ENCODE data around the gene C16orf96.
A peak's percentile ranks its signal among the peaks of the same experiment; 100 is the strongest.

The C16orf96 gene

DNA sequence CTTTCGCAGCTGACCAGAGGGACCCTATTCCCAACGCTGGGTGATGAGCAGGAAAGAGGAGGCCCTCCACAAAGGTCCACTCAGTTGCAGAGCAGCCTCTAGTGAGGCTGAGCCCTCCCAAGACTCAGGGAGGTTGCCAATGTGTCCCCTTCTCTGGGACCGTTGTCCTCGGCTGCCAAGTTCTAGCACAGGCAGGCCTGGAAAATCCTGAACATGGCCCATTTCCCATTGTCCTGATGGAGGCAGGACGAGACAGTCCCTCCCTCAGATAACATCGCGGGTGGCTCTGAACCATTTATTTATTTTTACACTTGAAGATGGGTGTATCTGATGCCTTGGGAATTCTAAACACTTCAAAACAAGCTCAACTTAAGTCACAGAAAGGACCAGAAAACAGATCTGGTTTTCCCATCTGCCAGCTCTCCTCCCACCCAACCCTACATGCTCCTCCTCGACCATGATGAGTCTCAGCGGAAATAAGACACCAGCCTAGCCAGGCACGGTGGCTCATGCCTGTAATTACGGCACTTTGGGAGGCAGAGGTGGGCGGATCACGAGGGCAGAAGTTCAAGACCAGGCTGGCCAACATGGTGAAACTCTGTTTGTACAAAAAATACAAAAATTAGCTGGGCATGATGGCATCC is 30.4 kb upstream of the C16orf96 start:
- DNase-seq (ENCODE audit: low read depth) = no peak

DNA sequence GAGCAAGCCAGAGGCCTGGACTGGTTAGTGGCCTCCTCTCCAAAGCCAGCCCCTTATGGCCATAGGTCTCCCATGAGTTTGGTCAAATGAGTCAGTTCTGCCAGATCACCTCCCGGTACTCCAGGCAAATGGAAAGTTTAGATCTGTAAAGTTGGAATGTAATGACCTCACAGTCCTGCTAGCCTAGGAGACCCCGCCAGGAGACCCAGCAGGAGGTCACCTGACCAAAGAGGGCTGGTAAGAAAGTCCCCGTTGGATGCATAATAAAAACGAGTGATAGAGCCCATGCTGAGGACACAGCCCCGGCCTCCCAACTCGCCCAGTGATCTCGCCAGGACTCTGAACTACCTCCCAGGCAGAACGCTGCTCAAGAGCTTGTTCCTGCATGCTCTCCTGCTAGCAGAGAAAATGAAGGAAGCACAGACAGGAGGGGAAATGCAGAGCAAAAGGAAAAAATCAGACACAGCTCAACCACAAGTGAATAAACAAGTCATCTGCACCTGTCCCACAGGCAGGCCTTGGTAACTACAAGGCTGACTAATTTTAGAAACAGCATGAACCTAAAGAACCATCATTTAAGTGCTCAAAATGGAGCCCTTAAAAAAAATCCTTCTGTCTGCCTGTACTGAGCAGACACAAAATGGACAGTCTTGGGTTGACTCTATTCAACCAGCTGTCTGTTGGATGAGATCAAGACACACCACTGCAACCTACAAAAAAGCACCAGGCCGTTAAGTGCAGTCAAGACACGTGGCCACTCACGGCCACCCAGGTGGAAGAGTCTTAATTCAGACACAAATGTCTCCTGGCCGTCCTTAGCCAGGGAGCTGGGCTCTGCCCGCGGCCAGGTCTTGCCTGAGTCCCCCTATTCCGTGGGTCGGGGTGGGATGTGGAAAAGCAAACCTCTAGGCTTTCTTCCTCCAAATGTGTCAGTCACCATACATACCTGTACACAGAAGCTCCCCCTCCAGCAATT is 26.8 kb upstream of the C16orf96 start:
- DNase-seq (ENCODE audit: low read depth) = no peak

DNA sequence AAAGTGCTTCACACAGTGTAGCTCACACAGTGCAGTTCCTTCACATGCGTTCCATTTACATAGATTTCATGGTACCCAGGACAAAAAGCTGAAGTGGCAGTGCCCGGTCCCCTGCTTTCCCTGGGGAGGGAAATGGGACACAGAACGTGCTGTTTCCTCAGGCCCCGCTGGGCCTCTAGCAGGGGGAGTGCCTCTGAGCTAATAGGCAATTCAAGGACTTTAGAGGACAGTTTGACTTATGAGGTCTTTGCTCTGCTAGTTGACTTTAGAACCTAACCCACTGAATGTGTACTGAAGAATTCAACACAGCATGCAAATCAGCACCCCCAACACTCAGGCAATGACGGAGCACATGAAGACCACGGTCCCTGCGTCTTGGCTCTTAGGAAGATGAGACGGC is 24.3 kb upstream of the C16orf96 start:
- no peak for DNase-seq (ENCODE audit: low read depth)

DNA sequence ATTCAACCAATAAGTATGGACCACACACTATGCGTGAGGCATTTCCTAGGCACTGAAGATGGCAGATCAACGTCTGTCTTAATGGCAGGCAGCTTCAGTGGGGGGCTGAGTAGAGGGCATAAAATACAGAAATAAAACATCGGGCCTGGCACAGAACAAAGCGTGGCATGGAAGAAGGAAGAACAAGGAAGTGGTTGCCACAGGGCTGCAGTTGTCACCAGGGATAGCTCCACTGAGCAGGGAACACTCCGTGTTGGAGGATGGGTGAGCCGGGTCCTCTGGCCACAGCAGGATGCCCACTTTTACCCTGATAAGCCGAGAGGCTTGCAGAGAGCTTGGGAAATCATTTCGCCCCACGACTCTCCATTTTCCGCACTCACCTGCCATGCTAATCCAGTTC is 23.9 kb upstream of the C16orf96 start:
- DNase-seq (ENCODE audit: low read depth) = no peak

DNA sequence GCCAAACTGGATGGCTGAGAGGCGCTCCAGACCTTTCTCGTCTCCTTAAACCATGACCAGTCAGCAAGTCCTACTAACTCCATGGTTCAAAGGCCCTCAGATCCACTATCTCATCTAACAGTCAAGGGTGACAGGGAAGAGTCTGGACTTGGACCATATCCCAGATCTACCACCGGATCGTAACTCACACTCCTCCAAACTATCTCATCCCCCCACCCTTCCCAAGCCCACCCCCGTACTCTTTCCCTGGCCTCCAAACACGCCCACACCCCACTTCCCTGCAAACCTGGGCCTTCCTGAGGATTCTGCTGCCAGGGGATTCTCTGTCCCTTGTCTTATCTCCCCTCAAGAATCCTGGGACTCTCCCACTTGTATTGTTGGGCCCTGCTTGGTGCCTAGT is 22.6 kb upstream of the C16orf96 start:
- DNase-seq (ENCODE audit: low read depth) = no peak

DNA sequence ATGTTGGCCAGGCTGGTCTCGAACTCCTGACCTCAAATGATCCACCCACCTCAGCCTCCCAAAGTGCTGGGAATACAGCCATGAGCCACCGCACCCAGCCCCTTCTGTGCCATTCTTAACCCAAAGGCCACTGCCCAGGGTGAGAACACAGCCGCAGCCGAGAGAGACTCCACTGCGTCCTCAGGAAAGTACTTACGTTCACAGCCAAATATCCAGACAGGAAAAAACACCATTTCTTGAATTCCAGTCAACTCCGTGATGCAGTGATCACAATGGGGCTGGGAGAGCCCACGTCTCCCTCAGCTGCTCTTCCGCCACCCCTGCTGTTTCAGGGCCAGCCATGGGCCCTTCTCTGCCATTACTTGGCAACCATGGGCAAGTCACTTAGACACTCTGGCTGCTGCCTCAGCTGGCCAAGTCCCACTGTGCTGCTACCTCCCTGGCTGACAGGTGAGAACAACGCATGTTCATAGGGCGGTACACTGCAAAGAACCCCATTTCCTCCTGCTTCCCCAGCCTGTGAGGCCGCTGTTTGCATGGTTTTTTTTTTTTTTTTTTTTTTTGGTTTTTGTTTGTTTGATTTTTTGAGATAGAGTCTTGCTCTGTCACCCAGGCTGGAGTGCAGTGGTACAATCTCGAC is 21.9 kb upstream of the C16orf96 start:
- no peak for DNase-seq (ENCODE audit: low read depth)

DNA sequence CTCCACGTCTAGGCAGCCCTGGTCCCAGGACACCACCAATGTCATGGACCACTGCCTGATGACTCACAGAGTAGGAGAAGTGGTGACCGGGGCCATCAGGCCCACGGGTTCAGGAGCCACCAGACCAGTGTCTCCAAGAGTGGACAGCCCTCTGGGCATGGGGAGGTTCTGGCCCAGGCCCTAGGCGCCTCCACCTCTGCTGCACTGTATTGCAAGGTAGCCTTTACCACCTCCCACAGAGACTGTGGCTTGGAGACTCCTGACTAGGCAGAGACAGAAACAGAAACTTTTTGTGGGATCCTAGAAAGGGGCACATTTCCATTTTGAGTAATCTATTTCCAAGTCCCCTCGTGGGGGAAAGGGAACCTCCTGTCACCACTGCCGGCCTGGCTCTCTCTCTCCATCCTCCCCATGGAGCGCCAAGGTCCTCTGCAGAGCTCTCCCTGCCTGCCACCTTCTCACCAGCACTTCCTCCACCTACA is 20.5 kb upstream of the C16orf96 start:
- DNase-seq (ENCODE audit: low read depth) = no peak

DNA sequence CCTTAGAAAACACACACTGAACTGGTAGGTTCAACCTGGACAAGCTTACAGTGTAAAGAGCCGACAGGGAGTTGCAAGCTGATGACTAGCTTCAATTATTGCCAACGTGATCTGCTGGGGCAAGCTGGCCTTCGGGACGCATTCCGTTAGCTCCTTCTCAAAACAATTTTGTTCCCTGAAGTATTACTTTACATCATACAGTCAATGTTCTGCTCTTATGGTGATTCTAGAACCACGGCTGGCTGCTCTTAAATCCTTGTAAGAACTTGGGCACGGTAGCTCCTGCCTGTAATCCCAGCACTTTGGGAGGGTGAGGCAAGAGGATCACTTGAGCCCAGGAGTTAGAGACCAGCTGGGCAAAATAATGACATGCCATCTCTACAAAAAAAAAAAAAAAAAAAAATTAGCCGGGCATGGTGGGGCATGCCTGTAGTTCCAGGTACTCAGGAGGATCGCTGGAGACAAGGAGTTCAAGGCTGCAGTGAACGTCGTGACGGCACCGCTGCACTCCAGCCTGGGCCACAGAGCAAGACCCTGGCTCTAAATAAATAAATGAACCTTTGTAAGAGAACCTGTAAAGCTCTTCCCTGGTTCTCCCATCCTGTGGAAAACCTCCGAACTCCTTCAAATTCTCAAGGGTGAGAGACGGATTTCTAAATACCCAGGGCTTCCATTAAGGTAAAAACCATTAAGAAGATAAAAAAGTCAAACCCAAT is 19.6 kb upstream of the C16orf96 start:
- DNase-seq (ENCODE audit: low read depth) = no peak

DNA sequence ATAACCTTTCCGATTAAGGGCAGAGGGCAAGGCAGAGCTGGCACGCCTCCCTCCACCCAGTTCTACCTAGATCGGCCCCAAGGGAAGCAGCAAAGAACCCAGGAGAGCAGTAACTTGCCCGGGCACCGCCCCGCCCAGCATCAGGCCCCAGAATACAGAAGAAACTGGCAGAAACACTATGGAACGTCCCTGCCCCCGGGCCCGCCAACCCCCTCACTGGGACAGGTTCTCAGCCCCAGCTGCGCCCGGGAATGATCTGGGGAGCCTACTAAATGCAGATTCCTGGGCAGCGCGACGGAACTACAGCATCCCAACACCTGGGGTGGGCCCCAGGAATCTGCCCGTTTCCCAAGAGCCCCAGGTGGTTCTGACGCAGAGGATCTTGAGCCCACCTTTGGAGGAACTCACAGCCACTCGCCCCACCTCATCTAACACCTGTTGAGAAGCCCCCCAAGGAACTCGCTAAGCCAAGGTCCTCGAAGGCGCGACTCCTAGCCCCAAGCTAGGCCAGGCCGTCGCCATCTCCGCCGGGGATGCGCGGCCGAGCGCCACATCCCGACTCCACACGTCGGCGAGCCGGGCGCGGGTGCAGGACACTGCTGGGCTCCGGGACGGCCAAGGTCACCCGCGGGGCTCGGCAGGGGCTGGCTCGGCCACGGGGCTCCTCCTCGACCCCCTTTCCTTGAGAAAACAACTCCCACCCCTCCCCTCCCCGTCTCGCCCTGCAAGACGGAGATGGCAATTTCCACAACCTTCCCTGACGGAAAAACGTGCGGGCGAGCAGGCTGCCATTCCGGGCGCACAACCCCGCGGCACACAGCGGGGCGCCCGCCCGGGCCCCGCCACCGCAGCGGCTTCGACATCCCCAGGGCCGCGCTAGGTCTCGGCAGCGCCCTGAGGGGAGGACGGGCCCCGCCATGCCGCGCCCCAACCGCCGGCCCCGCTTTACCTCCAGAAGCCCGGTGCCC is 18.5 kb upstream of the C16orf96 start:
- DNase-seq (ENCODE audit: low read depth) = no peak

DNA sequence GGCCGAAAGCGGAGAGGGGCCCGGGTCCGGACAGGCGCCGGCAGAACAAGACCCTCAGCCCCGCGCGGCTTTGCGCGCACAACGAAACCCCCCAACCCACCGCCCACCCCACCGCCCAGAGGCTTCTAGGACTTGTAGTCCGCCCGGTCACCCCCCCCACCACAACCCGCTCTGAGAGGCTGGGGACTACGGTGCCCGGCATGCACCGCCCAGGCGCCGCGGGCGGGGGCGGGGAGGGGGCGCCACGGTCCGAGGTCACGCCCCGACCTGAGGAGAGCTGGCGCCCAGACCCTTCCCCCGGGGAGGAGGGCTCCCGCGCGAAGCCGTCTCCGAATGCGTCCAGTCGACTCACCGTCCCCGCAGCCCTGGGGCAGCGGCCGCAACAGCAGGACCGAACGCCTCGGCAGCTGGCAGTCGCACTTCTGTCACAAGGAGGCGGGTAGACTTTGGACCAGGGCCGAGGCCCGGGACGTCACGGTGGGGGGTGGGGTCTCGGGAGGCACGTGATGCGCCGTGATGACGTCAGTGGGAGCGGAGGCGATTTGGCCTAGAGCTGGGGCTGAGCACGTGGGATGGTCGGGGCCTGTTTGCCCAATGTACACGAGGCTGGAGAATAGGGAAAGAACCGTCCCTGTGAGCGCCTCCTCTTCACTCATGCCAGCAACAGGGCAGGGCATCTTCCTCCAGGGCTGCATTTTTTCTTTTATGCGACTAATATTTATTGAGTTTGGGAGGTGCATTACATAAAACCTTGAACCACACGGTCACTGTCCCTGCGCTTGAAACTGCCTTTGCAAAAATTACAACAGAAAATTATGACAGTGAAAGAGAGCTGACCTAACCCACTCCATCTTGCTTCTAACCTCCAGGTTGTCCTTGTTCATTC is 17.5 kb upstream of the C16orf96 start, which contains the start of gene CDIP1:
CDIP1 (minus strand) TSS at position 424 of the 886 bp plus-strand sequence. CDS start 24,643 bp downstream, outside the sequence.
- DNase-seq (ENCODE audit: low read depth) = peak; percentile 92

DNA sequence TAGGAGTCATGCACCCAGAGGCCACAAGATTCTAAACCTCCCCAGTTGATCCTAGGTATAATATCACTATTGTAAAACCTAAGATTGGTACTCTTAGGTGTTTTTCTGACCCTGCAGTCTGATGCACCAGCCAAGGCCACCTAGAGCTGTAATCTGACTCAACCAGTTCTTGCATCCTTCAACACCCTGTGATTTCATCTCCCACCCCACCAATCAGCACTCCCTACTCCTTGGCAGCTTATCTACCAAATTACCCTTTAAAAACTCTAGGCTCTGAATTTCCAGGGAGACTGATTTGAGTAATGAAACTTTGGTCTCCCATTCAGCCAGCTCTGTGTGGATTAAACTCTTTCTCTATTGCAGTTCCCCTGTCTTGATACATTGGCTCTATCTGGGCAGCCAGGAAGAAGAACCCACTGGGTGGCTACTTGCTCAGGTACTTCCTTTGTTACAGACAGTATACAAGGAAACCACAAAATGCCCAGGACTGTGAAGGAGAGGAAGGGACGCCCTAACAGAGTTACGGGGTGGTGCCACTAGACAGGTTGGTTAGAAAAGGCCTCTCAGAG is 16.3 kb upstream of the C16orf96 start:
- DNase-seq (ENCODE audit: low read depth) = no peak

DNA sequence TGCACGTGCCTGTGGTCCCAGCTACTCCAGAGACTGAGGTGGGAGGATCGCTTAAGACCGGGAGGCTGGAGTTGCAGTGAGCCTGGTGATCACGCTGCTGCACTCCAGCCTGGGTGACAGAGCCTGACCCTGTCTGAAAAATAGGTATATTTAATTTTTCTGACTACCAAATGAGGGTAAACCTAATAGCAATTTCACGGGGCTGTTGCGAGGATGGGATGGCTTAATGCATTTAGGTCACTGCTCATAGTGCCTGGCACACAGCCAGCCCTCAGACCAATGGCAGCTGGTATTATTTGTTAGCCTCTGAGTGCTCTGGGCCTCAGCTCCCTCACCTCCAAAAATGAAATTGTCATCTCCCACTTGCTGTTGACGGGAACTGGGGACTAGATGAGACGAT is 11.7 kb upstream of the C16orf96 start:
- no peak for DNase-seq (ENCODE audit: low read depth)

DNA sequence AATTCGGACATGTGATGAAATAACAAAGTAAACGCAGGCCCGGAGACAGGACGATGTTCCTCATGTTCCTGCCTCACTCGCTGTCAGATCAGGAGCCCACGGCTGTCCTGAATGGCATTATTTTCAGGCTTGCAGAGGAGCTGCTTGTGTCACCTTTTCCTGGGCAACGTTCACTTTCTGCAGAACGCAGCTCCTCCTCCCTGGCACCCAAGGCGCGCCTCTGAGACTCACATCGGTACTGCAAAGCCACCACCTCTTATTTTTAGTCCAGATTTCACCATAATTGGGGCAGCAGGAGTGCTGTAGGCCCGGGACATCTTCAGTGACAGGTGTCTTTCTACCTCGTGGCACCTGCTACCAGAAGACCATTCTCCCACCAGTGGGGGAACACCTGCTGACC is 8.0 kb upstream of the C16orf96 start:
- DNase-seq (ENCODE audit: low read depth) = no peak

DNA sequence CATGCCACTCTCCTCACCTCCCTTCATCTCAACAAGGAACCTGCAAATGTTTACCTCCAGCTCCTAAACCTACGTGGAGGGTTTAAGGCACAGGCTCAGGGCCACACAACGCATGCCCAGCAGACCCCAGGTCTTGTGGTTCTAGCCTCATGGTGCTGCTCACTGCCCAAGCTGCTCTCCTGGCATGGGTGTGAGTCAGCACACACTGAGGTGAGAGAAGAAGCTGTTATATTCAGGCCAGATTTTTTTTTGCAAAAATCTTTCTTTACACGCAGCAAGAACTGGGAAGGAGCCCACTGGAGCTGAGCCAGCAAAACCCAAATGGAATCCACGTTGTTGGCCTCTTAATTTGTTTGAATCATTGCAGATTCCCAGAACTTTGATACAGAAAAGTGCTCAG is 5.5 kb upstream of the C16orf96 start:
- no peak for DNase-seq (ENCODE audit: low read depth)

DNA sequence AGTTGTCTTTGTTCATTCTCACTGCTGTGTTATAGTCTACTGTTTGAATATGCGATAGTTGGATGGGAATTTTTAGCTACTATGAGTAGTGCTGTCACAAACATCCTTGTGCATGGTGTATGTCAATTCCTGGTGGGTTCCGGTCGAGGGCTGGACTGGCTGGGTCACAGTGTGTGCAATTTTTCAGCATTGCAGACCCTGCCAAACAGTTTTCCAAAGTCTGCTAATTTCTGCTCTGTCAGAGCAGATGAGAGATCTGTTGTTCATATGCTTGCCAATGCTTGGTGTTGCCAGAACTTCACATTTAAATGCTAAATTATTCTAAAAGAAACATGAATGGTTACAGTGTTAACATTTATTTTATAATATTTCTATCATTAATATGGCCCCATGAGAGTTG is 3.6 kb upstream of the C16orf96 start:
- DNase-seq (ENCODE audit: low read depth) = no peak

DNA sequence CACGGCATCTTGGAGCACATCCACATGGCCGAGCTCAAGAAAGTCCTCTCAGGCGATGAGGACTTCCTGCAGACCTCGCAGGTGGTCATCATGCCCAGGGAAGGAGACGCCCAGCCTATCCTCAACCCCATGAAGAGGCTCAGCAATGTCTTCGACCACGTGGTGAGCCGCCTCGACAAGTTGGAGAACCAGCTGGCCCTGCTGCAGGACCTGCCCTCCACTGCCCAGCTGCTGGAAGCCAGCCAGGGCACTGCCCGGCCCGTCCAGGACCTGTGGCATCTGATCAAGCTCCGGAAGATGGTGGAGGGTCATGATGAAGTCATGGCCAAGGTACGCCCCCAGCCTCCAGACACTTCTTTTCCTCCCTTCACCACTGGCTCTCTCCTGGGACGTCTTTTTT is 440 bp downstream of the C16orf96 start:
- no peak for DNase-seq (ENCODE audit: low read depth)

DNA sequence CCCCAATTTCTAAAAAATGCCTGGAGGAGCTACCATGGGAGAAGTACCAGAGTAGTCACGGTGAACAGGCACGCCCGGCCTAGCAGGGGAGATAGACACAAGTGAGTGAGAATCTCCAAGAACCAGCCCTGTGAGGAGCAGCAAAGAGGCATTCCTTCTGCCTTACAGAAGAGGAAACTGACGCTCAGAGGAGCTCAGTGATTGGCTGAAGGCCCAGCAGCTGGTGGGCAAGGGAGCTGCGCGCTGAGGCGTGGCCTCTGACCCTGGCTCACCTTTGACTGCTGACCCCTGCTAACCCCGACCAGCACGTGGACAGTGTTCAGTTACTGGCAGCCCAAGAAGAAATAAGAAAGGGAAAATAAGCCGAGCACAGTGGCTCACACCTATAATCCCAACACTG is 1.8 kb downstream of the C16orf96 start:
- DNase-seq (ENCODE audit: low read depth) = no peak

DNA sequence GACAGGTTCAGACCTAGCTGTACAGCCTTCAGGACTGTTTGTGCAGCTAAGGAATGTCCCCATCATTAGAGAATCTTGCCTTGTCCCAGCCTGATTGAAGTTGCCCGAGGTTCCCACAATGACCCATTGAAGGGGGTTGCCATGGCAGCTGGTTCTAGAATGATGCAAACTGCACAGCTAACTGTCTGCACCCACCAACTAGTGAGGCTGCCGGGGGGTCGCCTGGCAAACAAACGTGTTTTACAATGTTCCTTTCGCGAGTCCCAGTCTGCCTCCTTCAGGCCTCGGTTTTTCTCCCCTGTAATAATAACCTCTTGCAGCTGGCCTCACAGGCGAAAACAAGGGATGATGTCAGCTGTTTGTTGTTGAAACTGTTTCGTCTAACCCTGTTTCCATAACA is 5.5 kb downstream of the C16orf96 start:
- no peak for DNase-seq (ENCODE audit: low read depth)

DNA sequence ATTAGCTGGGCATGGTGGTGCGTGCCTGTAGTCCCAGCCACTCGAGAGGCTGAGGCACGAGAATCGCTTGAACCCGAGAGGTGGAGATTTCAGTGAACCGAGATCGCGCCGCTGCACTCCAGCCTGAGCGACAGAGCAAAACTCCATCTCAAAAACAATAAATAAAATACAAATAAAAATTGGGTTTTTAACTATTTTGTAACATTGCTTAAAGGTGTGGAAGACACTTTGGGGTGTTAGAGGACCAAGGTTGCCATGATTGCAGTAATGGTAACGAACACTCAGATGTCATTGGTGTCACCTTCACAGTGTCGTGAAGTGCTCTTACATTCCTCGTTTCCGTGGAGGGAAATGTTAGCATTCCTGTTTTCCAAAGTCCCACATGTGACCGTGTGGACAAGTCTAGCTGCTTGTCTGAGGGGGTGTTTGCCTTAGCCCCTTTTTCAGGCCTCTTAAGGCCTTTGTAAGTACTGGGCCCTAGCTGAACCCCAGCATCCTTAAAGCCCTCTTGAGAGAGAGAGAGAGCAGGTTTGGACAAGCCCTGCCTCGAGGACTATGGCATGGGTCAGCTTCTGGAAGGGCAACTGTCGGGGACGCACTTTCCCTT is 8.6 kb downstream of the C16orf96 start:
- no peak for DNase-seq (ENCODE audit: low read depth)
